Activated T-helper 17 cell treated with anti-CD3 and anti-CD28 coated beads, Interleukin-2, amount 50 U/mL, for 72 hours (primary cell): ENCODE data around the gene MYO3A. TPM values are rescaled to one million over a fixed set of nuclear protein-coding genes. Genes with fewer than 3 reads are reported as not detected.
"Not testable (repeated sequence)": the region's sequence is repeated elsewhere in the genome, so short reads cannot be mapped to it uniquely, and the experiment has no call there.

Experiments
- ATAC-seq: fragments of 150-1000 bp; cut with Tn5 transposase; replicated peaks from 2 replicates; pipeline ENCODE4 v1.10.0; 2021; ENCODE audit warnings: mild to moderate bottlenecking, moderate library complexity
- H3K27ac Mint-ChIP-seq: one replicate; pipeline ENCODE4 v1.8.0; 2022; ENCODE audit warnings: mixed read lengths
- H3K27me3 Mint-ChIP-seq: one replicate; pipeline ENCODE4 v1.8.0; 2022; ENCODE audit warnings: mixed read lengths
- H3K36me3 Mint-ChIP-seq: one replicate; pipeline ENCODE4 v1.8.0; 2022; ENCODE audit warnings: low read depth, mild to moderate bottlenecking, mixed read lengths
- H3K4me1 Mint-ChIP-seq: one replicate; pipeline ENCODE4 v1.8.0; 2022; ENCODE audit warnings: mixed read lengths
- H3K4me3 Mint-ChIP-seq: one replicate; pipeline ENCODE4 v1.8.0; 2022; ENCODE audit warnings: mild to moderate bottlenecking, mixed read lengths
- H3K9me3 Mint-ChIP-seq: one replicate; pipeline ENCODE4 v1.8.0; 2022; ENCODE audit warnings: mixed read lengths
- total RNA-seq, 2 donors: library from RNA; stranded (reverse); gene quantifications; one replicate each; pipeline ENCODE4 v1.2.3, GENCODE V29; 2022

MYO3A gene
- total RNA-seq, 2 donors from 2014 or later: not detected

- no peaks in the 10 kb centered on the region for H3K36me3 Mint-ChIP-seq
- H3K27ac Mint-ChIP-seq: no peak overlapping the region
- H3K9me3 Mint-ChIP-seq: peaks cover 8% of the 10 kb centered on the region
- no peaks in the 10 kb centered on the region for H3K4me1 Mint-ChIP-seq
- ATAC-seq: no peak
- H3K4me3 Mint-ChIP-seq: no peak overlapping the region
- H3K27me3 Mint-ChIP-seq: peaks cover 21% of the 10 kb centered on the region
These were observed 10.7 kb downstream of the MYO3A start for GRCh38 chr10:25944771-25945170.

GRCh38 chr10:25952857-25953256 lies 18.8 kb downstream of the MYO3A start:
- Mint-ChIP-seq H3K36me3 (no peaks in the 10 kb centered on the region), H3K27me3 (peaks cover 3% of the 10 kb centered on the region), H3K9me3 (peaks cover 8% of the 10 kb centered on the region), H3K27ac (no peak overlapping the region), H3K4me1 (no peaks in the 10 kb centered on the region), H3K4me3 (no peak overlapping the region)
- no peak for ATAC-seq

- peaks cover 14% of the 10 kb centered on the region for H3K9me3 Mint-ChIP-seq
- ATAC-seq: no peak
- no peaks in the 10 kb centered on the region for H3K4me1 Mint-ChIP-seq
- H3K27ac Mint-ChIP-seq: no peak overlapping the region
- no peak overlapping the region for H3K4me3 Mint-ChIP-seq
- H3K36me3 Mint-ChIP-seq: no peaks in the 10 kb centered on the region
- peaks cover 3% of the 10 kb centered on the region for H3K27me3 Mint-ChIP-seq
These were observed 20.8 kb downstream of the MYO3A start for GRCh38 chr10:25954851-25955250.

- H3K4me3 Mint-ChIP-seq: no peak overlapping the region
These were observed 25.7 kb downstream of the MYO3A start for GRCh38 chr10:25959540-25960232.

GRCh38 chr10:25965584-25965983 lies 31.6 kb downstream of the MYO3A start:
- H3K27me3 Mint-ChIP-seq: peaks cover 10% of the 10 kb centered on the region
- no peak overlapping the region for H3K27ac Mint-ChIP-seq
- H3K36me3 Mint-ChIP-seq: no peaks in the 10 kb centered on the region

More at GRCh38 chr10:25959540-25960232, 25.7 kb downstream of the MYO3A start:
- ATAC-seq: no peak
- H3K27ac Mint-ChIP-seq: no peak overlapping the region
- no peaks in the 10 kb centered on the region for H3K4me1 Mint-ChIP-seq
- H3K9me3 Mint-ChIP-seq: peaks cover 14% of the 10 kb centered on the region
- H3K36me3 Mint-ChIP-seq: no peaks in the 10 kb centered on the region
- peaks cover 3% of the 10 kb centered on the region for H3K27me3 Mint-ChIP-seq

DNA sequence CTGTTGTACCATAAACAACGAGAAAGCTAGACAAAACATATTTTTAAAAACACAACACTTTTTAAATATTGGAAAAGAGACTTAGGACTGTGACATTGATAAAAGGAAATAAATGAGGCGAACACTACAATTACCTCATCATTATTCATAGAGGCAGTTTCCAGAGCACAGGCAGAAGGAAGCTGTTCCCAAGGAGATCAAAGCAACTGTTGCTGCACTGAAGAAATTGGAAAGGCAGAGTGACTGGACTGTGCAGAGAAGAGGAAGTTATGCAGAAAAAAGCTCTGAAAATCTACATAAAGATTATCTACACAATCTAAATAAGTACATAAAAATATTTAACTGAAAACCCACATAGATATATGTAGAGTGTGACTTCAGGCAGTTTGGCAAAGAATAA lies 32.8 kb downstream of the MYO3A start:
- H3K27me3 Mint-ChIP-seq: peaks cover 10% of the 10 kb centered on the region
- no peaks in the 10 kb centered on the region for H3K9me3 Mint-ChIP-seq
- no peak overlapping the region for H3K4me3 Mint-ChIP-seq
- no peaks in the 10 kb centered on the region for H3K4me1 Mint-ChIP-seq
- H3K36me3 Mint-ChIP-seq: no peaks in the 10 kb centered on the region
- no peak overlapping the region for H3K27ac Mint-ChIP-seq
- ATAC-seq: no peak

More at GRCh38 chr10:25965584-25965983, 31.6 kb downstream of the MYO3A start:
- Mint-ChIP-seq H3K4me1 (no peaks in the 10 kb centered on the region), H3K9me3 (no peaks in the 10 kb centered on the region), H3K4me3 (no peak overlapping the region)
- ATAC-seq: no peak

- ATAC-seq: no peak
- no peaks in the 10 kb centered on the region for H3K4me1 Mint-ChIP-seq
- H3K27ac Mint-ChIP-seq: no peak overlapping the region
- no peaks in the 10 kb centered on the region for H3K36me3 Mint-ChIP-seq
- no peak overlapping the region for H3K4me3 Mint-ChIP-seq
- no peaks in the 10 kb centered on the region for H3K9me3 Mint-ChIP-seq
- H3K27me3 Mint-ChIP-seq: peaks cover 4% of the 10 kb centered on the region
These were observed 38.6 kb downstream of the MYO3A start for GRCh38 chr10:25972631-25973030.

DNA sequence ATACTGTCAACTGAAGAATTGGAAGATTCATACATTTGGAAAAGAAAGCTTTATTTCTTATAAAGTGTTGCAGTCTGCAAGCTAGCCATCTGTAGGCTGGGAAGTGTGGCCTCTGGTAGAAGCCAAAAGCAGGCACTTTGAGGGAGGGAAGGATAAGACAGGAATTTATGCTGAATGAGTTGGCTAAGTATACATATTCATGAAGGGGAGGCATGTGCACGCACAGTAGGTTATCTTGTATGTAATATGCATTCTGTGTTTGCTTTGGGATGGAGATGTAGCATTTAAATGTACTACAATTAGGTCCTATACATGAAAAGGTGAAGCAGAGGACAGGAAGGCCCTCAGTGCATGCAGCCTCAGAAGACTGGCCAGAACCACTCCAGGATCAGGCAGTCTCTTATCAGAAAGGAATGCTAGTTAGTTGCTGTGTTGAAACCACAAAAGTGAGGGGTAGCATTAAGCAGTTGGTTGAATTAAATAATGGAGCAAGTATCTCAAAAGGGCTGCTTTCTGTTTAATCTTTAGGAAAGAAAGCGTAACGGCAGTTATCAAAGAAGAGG lies 40.9 kb downstream of the MYO3A start:
- Mint-ChIP-seq H3K36me3 (no peaks in the 10 kb centered on the region), H3K27ac (no peak overlapping the region), H3K4me1 (no peaks in the 10 kb centered on the region), H3K9me3 (no peaks in the 10 kb centered on the region), H3K4me3 (no peak overlapping the region), H3K27me3 (peaks cover 3% of the 10 kb centered on the region)
- ATAC-seq: no peak

DNA sequence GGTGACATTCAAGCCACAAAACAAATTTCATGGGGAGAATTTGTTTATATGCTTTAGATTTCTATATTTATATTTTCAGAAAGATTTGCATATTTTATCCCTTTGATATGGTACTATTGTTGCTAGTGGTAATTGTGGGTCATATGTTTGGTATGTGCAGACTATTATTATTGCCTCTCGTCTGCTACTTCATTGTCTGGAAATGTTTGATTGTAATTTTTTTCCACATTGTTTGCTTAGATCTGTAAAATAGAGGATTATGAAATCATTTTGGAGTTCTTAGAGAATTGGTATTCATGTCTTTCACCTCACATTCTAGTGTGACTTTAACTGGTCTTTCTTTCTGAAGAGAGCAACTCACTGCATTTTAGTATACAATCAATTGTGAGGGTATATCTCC lies 44.7 kb downstream of the MYO3A start:
- H3K36me3 Mint-ChIP-seq: no peaks in the 10 kb centered on the region
- H3K27ac Mint-ChIP-seq: no peak overlapping the region
- no peaks in the 10 kb centered on the region for H3K9me3 Mint-ChIP-seq
- no peak overlapping the region for H3K4me3 Mint-ChIP-seq
- ATAC-seq: no peak
- peaks cover 3% of the 10 kb centered on the region for H3K27me3 Mint-ChIP-seq
- H3K4me1 Mint-ChIP-seq: no peaks in the 10 kb centered on the region

DNA sequence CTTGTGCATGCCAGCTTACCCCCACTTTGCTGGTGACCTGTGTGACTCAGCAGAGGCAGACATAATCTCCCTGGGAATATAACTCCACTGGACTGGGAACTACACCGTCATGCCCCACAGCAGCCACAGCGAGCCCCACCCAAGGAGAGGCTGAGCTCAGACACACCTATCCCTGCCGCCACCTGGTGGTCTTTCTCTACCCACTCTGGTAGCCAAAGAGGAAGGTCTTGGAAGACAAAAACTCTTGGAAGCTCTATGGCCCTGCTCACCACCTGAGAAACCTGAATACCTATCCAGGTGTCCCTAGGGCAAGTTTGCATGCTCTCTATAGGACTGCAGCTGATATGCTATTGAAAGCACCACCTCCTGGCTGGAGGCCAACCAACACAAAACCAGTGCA lies 48.1 kb downstream of the MYO3A start:
- Mint-ChIP-seq H3K36me3 (no peaks in the 10 kb centered on the region), H3K27me3 (peaks cover 3% of the 10 kb centered on the region), H3K4me3 (no peak overlapping the region), H3K9me3 (peaks cover 6% of the 10 kb centered on the region), H3K4me1 (no peaks in the 10 kb centered on the region), H3K27ac (no peak overlapping the region)
- no peak for ATAC-seq

GRCh38 chr10:25988583-25988982 lies 54.6 kb downstream of the MYO3A start:
- no peak for ATAC-seq
- no peak overlapping the region for H3K4me3 Mint-ChIP-seq
- no peaks in the 10 kb centered on the region for H3K4me1 Mint-ChIP-seq
- H3K27ac Mint-ChIP-seq: no peak overlapping the region
- H3K36me3 Mint-ChIP-seq: no peaks in the 10 kb centered on the region
- H3K9me3 Mint-ChIP-seq: peaks cover 6% of the 10 kb centered on the region
- H3K27me3 Mint-ChIP-seq: no peaks in the 10 kb centered on the region

GRCh38 chr10:25989951-25990350 lies 55.9 kb downstream of the MYO3A start:
- ATAC-seq: no peak
- no peak overlapping the region for H3K27ac Mint-ChIP-seq
- H3K36me3 Mint-ChIP-seq: no peaks in the 10 kb centered on the region
- no peak overlapping the region for H3K4me3 Mint-ChIP-seq
- no peaks in the 10 kb centered on the region for H3K27me3 Mint-ChIP-seq
- no peaks in the 10 kb centered on the region for H3K4me1 Mint-ChIP-seq
- H3K9me3 Mint-ChIP-seq: no peaks in the 10 kb centered on the region

GRCh38 chr10:25999295-25999981 lies 65.4 kb downstream of the MYO3A start:
- Mint-ChIP-seq H3K4me1 (peaks cover 6% of the 10 kb centered on the region), H3K9me3 (no peaks in the 10 kb centered on the region), H3K36me3 (no peaks in the 10 kb centered on the region), H3K4me3 (no peak overlapping the region), H3K27ac (no peak overlapping the region), H3K27me3 (peaks cover 8% of the 10 kb centered on the region)
- ATAC-seq: peak; percentile 11

DNA sequence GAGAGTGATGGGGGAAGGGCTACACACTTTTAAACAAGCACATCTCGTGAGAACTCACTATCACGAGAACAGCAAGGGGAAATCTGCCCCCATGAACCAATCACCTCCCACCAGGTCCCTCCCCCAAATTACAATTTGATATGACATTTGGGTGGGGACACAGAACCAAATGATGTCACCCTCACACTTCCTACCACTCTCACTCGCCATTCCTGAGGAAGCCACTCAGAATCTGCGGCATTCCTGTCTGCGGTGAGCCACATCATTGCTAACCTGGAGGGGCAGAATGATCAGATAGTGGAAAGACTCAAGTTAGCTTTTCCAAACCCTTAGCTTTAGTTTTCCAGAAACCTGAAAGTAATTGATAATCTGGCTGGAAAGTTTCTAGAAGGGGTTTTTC lies 66.9 kb downstream of the MYO3A start:
- H3K27ac Mint-ChIP-seq: no peak overlapping the region
- no peaks in the 10 kb centered on the region for H3K9me3 Mint-ChIP-seq
- peaks cover 15% of the 10 kb centered on the region for H3K27me3 Mint-ChIP-seq
- no peak overlapping the region for H3K4me3 Mint-ChIP-seq
- H3K36me3 Mint-ChIP-seq: no peaks in the 10 kb centered on the region
- no peak for ATAC-seq
- H3K4me1 Mint-ChIP-seq: peaks cover 6% of the 10 kb centered on the region

GRCh38 chr10:26002466-26002865 lies 68.4 kb downstream of the MYO3A start:
- not testable (repeated sequence) for H3K27ac Mint-ChIP-seq, H3K4me1 Mint-ChIP-seq, H3K36me3 Mint-ChIP-seq, ATAC-seq, H3K4me3 Mint-ChIP-seq, H3K9me3 Mint-ChIP-seq
- H3K27me3 Mint-ChIP-seq: peaks cover 15% of the 10 kb centered on the region
